Ascending aorta (tissue), 2 donors: ENCODE results near the gene NRGN. TPM values are rescaled to one million over a fixed set of nuclear protein-coding genes. Genes with fewer than 3 reads are reported as not detected.

Experiments
- DNase-seq, 2 donors: peaks; one replicate each; pipeline ENCODE4 v3.0.0-alpha.2; 2019; ENCODE audit warnings: low spot score in 2 of 2
- H3K27ac ChIP-seq, 2 donors: fragments of 200-600 bp; sonication (generic); one replicate each; pipeline ENCODE4 v1.5.1; 2016 to 2017; ENCODE audit warnings: mild to moderate bottlenecking in 1 of 2
- H3K27me3 ChIP-seq: fragments of 200-600 bp; sonication (generic); one replicate; pipeline ENCODE4 v1.5.1; 2017
- H3K36me3 ChIP-seq, 2 donors: fragments of 200-600 bp; sonication (generic); one replicate each; pipeline ENCODE4 v1.5.1; 2016
- H3K4me1 ChIP-seq, 2 donors: fragments of 200-600 bp; sonication (generic); one replicate each; pipeline ENCODE4 v1.5.1; 2016 to 2017; ENCODE audit warnings: mild to moderate bottlenecking in 1 of 2
- H3K4me3 ChIP-seq, 2 donors: fragments of 200-600 bp; sonication (generic); one replicate each; pipeline ENCODE4 v1.5.1; 2016 to 2017; ENCODE audit warnings: mild to moderate bottlenecking in 1 of 2
- H3K9me3 ChIP-seq, 2 donors: fragments of 200-600 bp; sonication (generic); one replicate each; pipeline ENCODE4 v1.5.1; 2016
- intact Hi-C: fragments of 100-400 bp; cut with DNase I; formaldehyde crosslinking; loops from one replicate; pipeline ENCODE4 v1.15.1; 2023
- total RNA-seq: library from RNA; depleted of rRNA; stranded (reverse); fragments of >200 nt; gene quantifications from one replicate; pipeline ENCODE4 v1.1.0, GENCODE V29; 2016
- TF ChIP-seq, protein P1 (sequence below), 3 experiments: fragments of 200-600 bp in 2 of 3; fragments of 450-650 bp in 1 of 3; sonication (generic) in 2 of 3; IDR thresholded peaks; one replicate each; pipeline ENCODE4 v1.5.1; 2016 to 2019; ENCODE audit warnings: antibody characterized with exemption in 3 of 3, mild to moderate bottlenecking in 1 of 3, moderate library complexity in 1 of 3

Gene NRGN
- total RNA-seq, 1 donor from 2014 or later = 5.3 TPM

- peaks cover 0 to 3% of the 10 kb centered on the region in 2 donors for H3K36me3 ChIP-seq
- no peak overlapping the region for H3K27ac ChIP-seq
- H3K9me3 ChIP-seq = no peaks in the 10 kb centered on the region
- no peak for DNase-seq
- intact Hi-C loops = no loop called here
- no peak overlapping the region for H3K4me3 ChIP-seq
- H3K4me1 ChIP-seq = peaks cover 0 to 6% of the 10 kb centered on the region in 2 donors
- peaks cover 8% of the 10 kb centered on the region for H3K27me3 ChIP-seq
- TF ChIP-seq, protein P1, sequence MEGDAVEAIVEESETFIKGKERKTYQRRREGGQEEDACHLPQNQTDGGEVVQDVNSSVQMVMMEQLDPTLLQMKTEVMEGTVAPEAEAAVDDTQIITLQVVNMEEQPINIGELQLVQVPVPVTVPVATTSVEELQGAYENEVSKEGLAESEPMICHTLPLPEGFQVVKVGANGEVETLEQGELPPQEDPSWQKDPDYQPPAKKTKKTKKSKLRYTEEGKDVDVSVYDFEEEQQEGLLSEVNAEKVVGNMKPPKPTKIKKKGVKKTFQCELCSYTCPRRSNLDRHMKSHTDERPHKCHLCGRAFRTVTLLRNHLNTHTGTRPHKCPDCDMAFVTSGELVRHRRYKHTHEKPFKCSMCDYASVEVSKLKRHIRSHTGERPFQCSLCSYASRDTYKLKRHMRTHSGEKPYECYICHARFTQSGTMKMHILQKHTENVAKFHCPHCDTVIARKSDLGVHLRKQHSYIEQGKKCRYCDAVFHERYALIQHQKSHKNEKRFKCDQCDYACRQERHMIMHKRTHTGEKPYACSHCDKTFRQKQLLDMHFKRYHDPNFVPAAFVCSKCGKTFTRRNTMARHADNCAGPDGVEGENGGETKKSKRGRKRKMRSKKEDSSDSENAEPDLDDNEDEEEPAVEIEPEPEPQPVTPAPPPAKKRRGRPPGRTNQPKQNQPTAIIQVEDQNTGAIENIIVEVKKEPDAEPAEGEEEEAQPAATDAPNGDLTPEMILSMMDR (IDR thresholded peaks at IDR 0.05) = no peak
These were observed 10.2 kb downstream of the NRGN start for GRCh38 chr11:124749912-124750311.

- H3K4me3 ChIP-seq = no peak overlapping the region
- no peak for DNase-seq
- TF ChIP-seq, protein P1 (IDR thresholded peaks at IDR 0.05) = no peak
- peaks cover 0 to 2% of the 10 kb centered on the region in 2 donors for H3K4me1 ChIP-seq
- peaks cover 0 to 3% of the 10 kb centered on the region in 2 donors for H3K36me3 ChIP-seq
- no peaks in the 10 kb centered on the region for H3K9me3 ChIP-seq
- intact Hi-C loops = no loop called here
- no peaks in the 10 kb centered on the region for H3K27me3 ChIP-seq
- no peak overlapping the region for H3K27ac ChIP-seq
These were observed 11.6 kb downstream of the NRGN start for GRCh38 chr11:124751391-124751740.

GRCh38 chr11:124751741-124752470 is 12.2 kb downstream of the NRGN start, which contains the start of gene VSIG2:
Gene VSIG2, minus strand, starts transcription at chr11:124752255. Its CDS starts 118 bp downstream, at chr11:124752137.
- H3K27me3 ChIP-seq = no peaks in the 10 kb centered on the region
- TF ChIP-seq, protein P1 (IDR thresholded peaks at IDR 0.05) = no peak
- H3K36me3 ChIP-seq = peaks cover 0 to 3% of the 10 kb centered on the region in 2 donors
- no peaks in the 10 kb centered on the region for H3K9me3 ChIP-seq
- H3K4me3 ChIP-seq = no peak within 1 kb of the TSS
- intact Hi-C loops = no loop called here
- no peak for DNase-seq
- no peaks in the 10 kb centered on the region for H3K4me1 ChIP-seq
- no peak within 1 kb of the TSS for H3K27ac ChIP-seq

DNA sequence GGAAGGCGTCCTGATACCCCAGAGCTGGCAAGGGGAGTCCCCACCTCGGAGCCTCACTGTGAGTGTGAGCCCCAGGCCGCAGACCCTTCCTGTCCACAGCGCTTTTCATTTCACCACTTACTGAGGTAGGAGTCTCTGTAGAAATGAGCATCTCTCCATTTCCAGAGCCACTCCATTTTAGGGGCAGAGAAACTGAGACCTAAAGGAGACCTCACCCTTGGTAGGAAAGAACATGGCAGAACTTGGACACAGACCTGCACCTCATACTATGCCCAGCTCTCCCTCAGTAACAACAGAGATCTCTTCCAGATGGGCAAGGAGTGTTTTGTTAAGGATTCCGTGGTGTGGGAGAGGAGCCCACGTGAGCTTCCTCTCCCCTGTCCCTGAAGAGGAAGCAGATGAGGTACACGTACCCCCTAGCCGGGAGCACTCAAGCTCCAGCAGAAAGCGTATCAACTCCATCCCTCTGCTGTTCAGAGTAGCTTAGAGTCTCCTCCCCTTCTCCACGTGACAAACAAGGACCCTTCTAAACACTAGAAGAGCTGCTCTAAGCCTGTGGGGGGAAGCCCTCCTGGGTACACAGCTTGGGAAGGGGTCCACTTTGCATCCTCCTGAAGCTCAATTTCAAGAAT is 12.8 kb downstream of the NRGN start:
- Histone ChIP-seq H3K27me3 (no peaks in the 10 kb centered on the region), H3K9me3 (no peaks in the 10 kb centered on the region), H3K27ac (no peak overlapping the region), H3K4me1 (no peaks in the 10 kb centered on the region), H3K36me3 (peaks cover 0 to 3% of the 10 kb centered on the region in 2 donors), H3K4me3 (no peak overlapping the region)
- DNase-seq = no peak
- intact Hi-C loops = no loop called here
- TF ChIP-seq, protein P1 (IDR thresholded peaks at IDR 0.05) = no peak

GRCh38 chr11:124753205-124753604 is 13.5 kb downstream of the NRGN start:
- Histone ChIP-seq H3K27me3 (no peaks in the 10 kb centered on the region), H3K36me3 (peaks cover 0 to 3% of the 10 kb centered on the region in 2 donors), H3K9me3 (no peaks in the 10 kb centered on the region), H3K27ac (no peak overlapping the region), H3K4me3 (no peak overlapping the region), H3K4me1 (no peaks in the 10 kb centered on the region)
- intact Hi-C loops = no loop called here
- TF ChIP-seq, protein P1 (IDR thresholded peaks at IDR 0.05) = no peak
- DNase-seq = no peak
